ENCODE results near the gene GPNMB. TPM values are rescaled to one million over a fixed set of nuclear protein-coding genes. Genes with fewer than 3 reads are reported as not detected.

The GPNMB gene
- total RNA-seq, 4 donors from 2014 or later = 47.4 to 156 (median 72.5) TPM

DNA sequence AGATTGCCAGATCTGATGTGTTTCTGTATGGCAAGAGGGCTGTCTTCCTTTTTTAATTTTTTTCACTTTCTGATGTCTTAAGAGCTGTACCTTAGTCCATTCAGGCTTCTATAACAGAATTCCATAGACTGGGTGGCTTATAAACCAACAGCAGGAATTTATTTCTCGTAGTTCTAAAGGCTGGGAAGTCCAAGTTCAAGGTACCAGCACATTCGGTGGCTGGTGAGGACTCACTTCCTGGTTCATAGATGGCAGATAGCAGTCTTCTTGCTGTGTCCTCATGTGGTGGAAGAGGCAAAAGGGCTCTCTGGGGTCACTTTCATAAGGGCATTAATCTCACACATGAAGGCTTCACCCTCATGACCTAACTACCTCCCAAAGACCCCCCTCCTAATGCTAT, 20.8 kb downstream of the GPNMB start:
- Histone ChIP-seq H3K27me3 (no peaks in the 10 kb centered on the region), H3K4me3 (no peak overlapping the region), H3K4me1 (no peaks in the 10 kb centered on the region), H3K27ac (no peak overlapping the region), H3K36me3 (peaks cover 0 to 54% (median 0%) of the 10 kb centered on the region in 3 donors), H3K9me3 (no peaks in the 10 kb centered on the region)
- no peak for DNase-seq (ENCODE audit: low spot score in 2 of 2)
- no peak for TF ChIP-seq POLR2A (IDR thresholded peaks at IDR 0.05)
- TF ChIP-seq EP300 (IDR thresholded peaks at IDR 0.05) = no peak
- TF ChIP-seq CTCF (IDR thresholded peaks at IDR 0.05) = no peak
- WGBS, 2 donors = 94 to 95% methylated on average over 2 of the region's 2 CpGs

- Histone ChIP-seq H3K36me3 (peaks cover 0 to 54% (median 0%) of the 10 kb centered on the region in 3 donors), H3K27ac (no peak overlapping the region), H3K27me3 (no peaks in the 10 kb centered on the region), H3K4me3 (no peak overlapping the region), H3K9me3 (no peaks in the 10 kb centered on the region), H3K4me1 (no peaks in the 10 kb centered on the region)
- no peak for TF ChIP-seq EP300 (IDR thresholded peaks at IDR 0.05)
- no peak for TF ChIP-seq POLR2A (IDR thresholded peaks at IDR 0.05)
- no peak for TF ChIP-seq CTCF (IDR thresholded peaks at IDR 0.05)
- DNase-seq (ENCODE audit: low spot score in 2 of 2) = no peak
- 93 to 97% methylated on average over 2 of the region's 2 CpGs for WGBS, 2 donors
Measured at GRCh38 chr7:23268167-23268566, 21.6 kb downstream of the GPNMB start.

- Histone ChIP-seq H3K27me3 (no peaks in the 10 kb centered on the region), H3K4me1 (no peaks in the 10 kb centered on the region), H3K9me3 (no peaks in the 10 kb centered on the region), H3K27ac (no peak overlapping the region), H3K4me3 (no peak overlapping the region), H3K36me3 (peaks cover 0 to 53% (median 0%) of the 10 kb centered on the region in 3 donors)
- 88 to 93% methylated on average over 4 of the region's 4 CpGs for WGBS, 2 donors
- TF ChIP-seq POLR2A (IDR thresholded peaks at IDR 0.05) = no peak
- no peak for TF ChIP-seq CTCF (IDR thresholded peaks at IDR 0.05)
- TF ChIP-seq EP300 (IDR thresholded peaks at IDR 0.05) = no peak
- DNase-seq (ENCODE audit: low spot score in 2 of 2) = no peak
Measured at GRCh38 chr7:23268746-23269145, 22.2 kb downstream of the GPNMB start.

DNA sequence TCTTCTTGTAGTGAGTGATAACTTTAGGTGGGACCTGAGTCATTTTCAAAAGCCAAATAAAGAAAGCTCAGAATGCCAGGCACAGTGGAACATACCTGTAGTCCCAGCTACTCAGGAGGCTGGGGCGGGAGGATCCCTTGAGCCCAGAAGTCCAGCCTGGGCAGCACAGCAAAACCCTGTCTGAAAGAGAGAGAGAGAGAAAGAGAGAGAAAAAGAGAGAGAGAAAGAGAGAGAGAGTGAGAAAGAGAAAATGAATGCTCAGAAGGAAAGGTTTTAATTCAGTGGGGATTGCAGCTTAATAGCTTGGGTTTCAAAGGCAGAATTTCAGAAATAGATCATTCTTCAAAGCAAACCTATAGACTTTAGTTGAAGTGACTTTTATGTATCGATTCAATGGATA, 25.7 kb downstream of the GPNMB start:
- Histone ChIP-seq H3K36me3 (peaks cover 0 to 41% (median 0%) of the 10 kb centered on the region in 3 donors), H3K4me1 (no peaks in the 10 kb centered on the region), H3K4me3 (no peak overlapping the region), H3K27me3 (no peaks in the 10 kb centered on the region), H3K27ac (no peak overlapping the region), H3K9me3 (no peaks in the 10 kb centered on the region)
- WGBS, 2 donors = 96% methylated on average over 2 of the region's 2 CpGs
- DNase-seq (ENCODE audit: low spot score in 2 of 2) = no peak
- TF ChIP-seq POLR2A (IDR thresholded peaks at IDR 0.05) = no peak
- no peak for TF ChIP-seq CTCF (IDR thresholded peaks at IDR 0.05)
- no peak for TF ChIP-seq EP300 (IDR thresholded peaks at IDR 0.05)

GRCh38 chr7:23273141-23273599, 26.6 kb downstream of the GPNMB start:
- no peak overlapping the region for H3K4me3 ChIP-seq

More at GRCh38 chr7:23273141-23273599, 26.6 kb downstream of the GPNMB start:
- Histone ChIP-seq H3K27ac (no peak overlapping the region), H3K4me1 (no peaks in the 10 kb centered on the region), H3K27me3 (no peaks in the 10 kb centered on the region), H3K9me3 (no peaks in the 10 kb centered on the region), H3K36me3 (peaks cover 0 to 32% (median 0%) of the 10 kb centered on the region in 3 donors)
- peak; percentile 66 to 82 for DNase-seq (ENCODE audit: low spot score in 2 of 2)
- WGBS, 2 donors = 23 to 25% methylated on average over 11 of the region's 11 CpGs
- TF ChIP-seq EP300 (IDR thresholded peaks at IDR 0.05) (no peak), CTCF (IDR thresholded peaks at IDR 0.05) (peak; percentile 50 to 75 (median 66))

Measured in tibial nerve (tissue), 4 donors.